ENCODE results near the gene VWA5B1. TPM values are rescaled to one million over a fixed set of nuclear protein-coding genes. Genes with fewer than 3 reads are reported as not detected.

VWA5B1 gene
- total RNA-seq, 2 experiments from 2014 or later, result 0.16 to 0.31 TPM

Other genes starting within 250 kb of the VWA5B1 start
- not detected for gene PLA2G5, start 220.7 kb upstream of the VWA5B1 start, total RNA-seq
- not detected for gene PLA2G2D, start 171.3 kb upstream of the VWA5B1 start, total RNA-seq
- gene PLA2G2F, start 151.6 kb upstream of the VWA5B1 start, total RNA-seq, result not detected
- 1 to 10 TPM; 1.1 to 1.2 TPM for gene UBXN10, start 104.8 kb upstream of the VWA5B1 start, total RNA-seq
- gene PLA2G2C, start 104.4 kb upstream of the VWA5B1 start, total RNA-seq, result not detected
- gene CAMK2N1, start 195.3 kb downstream of the VWA5B1 start, total RNA-seq, result under 1 TPM; 0.25 to 0.52 TPM
- gene MUL1, start 217.3 kb downstream of the VWA5B1 start, total RNA-seq, result 10 to 100 TPM; 19.7 to 20.4 TPM

Data from activated naive CD8-positive, alpha-beta T cell treated with anti-CD3 and anti-CD28 coated beads for 36 hours (primary cell).